DND-41 (cell line): ENCODE results near the gene PPME1.

ENCODE experiments used
- CTCF ChIP-seq: IDR thresholded peaks from 2 replicates; pipeline ENCODE4 v1.5.1; 2012; ENCODE audit warnings: borderline replicate concordance, low read length, moderate library complexity, mild to moderate bottlenecking; ENCODE audit not compliant: poor library complexity, severe bottlenecking; ENCODE audit errors: extremely low read depth
- EZH2 ChIP-seq: IDR thresholded peaks from 3 replicates; pipeline ENCODE4 v1.6.1; 2012; ENCODE audit warnings: borderline replicate concordance, low read depth, mild to moderate bottlenecking, moderate library complexity, low read length, inconsistent platforms; ENCODE audit not compliant: severe bottlenecking

- TF ChIP-seq CTCF (no peak), EZH2 (no peak)
Measured at GRCh38 chr11:74138572-74138971, 32.5 kb upstream of the PPME1 start.
